B cell (primary cell): ENCODE measurements around the gene COL26A1. TPM values are rescaled to one million over a fixed set of nuclear protein-coding genes. Genes with fewer than 3 reads are reported as not detected.

Experiments used
- ATAC-seq: fragments of 200-7000 bp; cut with Tn5 transposase; one replicate; pipeline ENCODE4 v1.10.0; 2021; ENCODE audit warnings: low read depth, mild to moderate bottlenecking, moderate number of reproducible peaks, moderate library complexity
- CTCF ChIA-PET: fragments of 350-600 bp; sonication (Branson Sonifier 250); formaldehyde crosslinking; loops from one replicate; lab custom pipeline; 2021; ENCODE audit warnings: antibody characterized with exemption, inconsistent platforms; lab: Charles Lee
- POLR2A ChIA-PET: fragments of 350-600 bp; sonication (Branson Sonifier 250); formaldehyde crosslinking; loops from one replicate; lab custom pipeline; 2021; ENCODE audit warnings: antibody characterized with exemption; lab: Charles Lee
- DNase-seq: peaks from one replicate; pipeline ENCODE4 v3.0.0; 2013
- H2AFZ ChIP-seq: 2 replicates; pipeline ENCODE4 v1.6.1; 2012; ENCODE audit warnings: mild to moderate bottlenecking, low read depth, low read length; ENCODE audit not compliant: insufficient read depth, poor library complexity, severe bottlenecking
- H3K27ac ChIP-seq, 2 donors: 1 replicate in 1 of 2; 2 replicates in 1 of 2; pipeline ENCODE4 v1.5.1; 2012 to 2013; ENCODE audit warnings: low read length in 2 of 2, mild to moderate bottlenecking in 2 of 2, moderate library complexity in 1 of 2
- H3K27me3 ChIP-seq, 4 experiments: fragments of 200-600 bp in 1 of 4; sonication (generic) in 1 of 4; replicated peaks in 1 of 4; 1 replicate in 2 of 4; 2 replicates in 2 of 4; pipeline versions ENCODE4 v1.6.1 to v1.7.0; 2013 to 2016; ENCODE audit warnings: low read length in 3 of 4, mild to moderate bottlenecking in 2 of 4, mixed read lengths in 1 of 4, moderate library complexity in 1 of 4; ENCODE audit not compliant: insufficient read depth in 4 of 4, control insufficient read depth in 3 of 4; ENCODE audit errors: control extremely low read depth in 1 of 4
- H3K36me3 ChIP-seq, 2 experiments: replicated peaks in 1 of 2; 1 replicate in 1 of 2; 2 replicates in 1 of 2; pipeline versions ENCODE4 v1.6.1 to v1.7.1; 2013; ENCODE audit warnings: low read length in 1 of 2; ENCODE audit not compliant: insufficient read depth in 2 of 2, control insufficient read depth in 1 of 2; ENCODE audit errors: control extremely low read depth in 1 of 2, extremely low read depth in 1 of 2
- H3K4me1 ChIP-seq, 2 donors: fragments of 200-600 bp in 1 of 2; sonication (generic) in 1 of 2; 1 replicate in 1 of 2; 2 replicates in 1 of 2; pipeline versions ENCODE4 v1.5.1 to v1.6.1; 2013 to 2017; ENCODE audit warnings: low read length in 2 of 2; ENCODE audit not compliant: control insufficient read depth in 2 of 2, insufficient read depth in 2 of 2
- H3K4me2 ChIP-seq: replicated peaks from 2 replicates; pipeline ENCODE3; 2012; ENCODE audit warnings: mild to moderate bottlenecking, low read depth, low read length; ENCODE audit not compliant: poor library complexity, severe bottlenecking
- H3K4me3 ChIP-seq, 5 experiments: fragments of 200-600 bp in 1 of 5; sonication (generic) in 1 of 5; 1 replicate in 3 of 5; 2 replicates in 2 of 5; pipeline versions ENCODE4 v1.5.1 to v1.7.0; 2011 to 2016; ENCODE audit warnings: low read length in 4 of 5, mild to moderate bottlenecking in 4 of 5, low read depth in 2 of 5, control low read depth in 1 of 5, moderate library complexity in 1 of 5; ENCODE audit not compliant: insufficient read depth in 1 of 5; ENCODE audit errors: control extremely low read depth in 1 of 5, extremely low read depth in 1 of 5
- H3K79me2 ChIP-seq: fragments of 200-600 bp; sonication (generic); one replicate; pipeline ENCODE4 v1.6.0; 2016; ENCODE audit warnings: low read length; ENCODE audit not compliant: control insufficient read depth, insufficient read depth
- H3K9ac ChIP-seq: fragments of 200-600 bp; sonication (generic); 2 replicates; pipeline ENCODE4 v1.6.1; 2017; ENCODE audit warnings: mild to moderate bottlenecking, low read length, moderate library complexity
- H3K9me3 ChIP-seq, 3 donors: one replicate each; pipeline versions ENCODE4 v1.6.1 to v1.7.1; 2013; ENCODE audit warnings: low read length in 2 of 3; ENCODE audit not compliant: control insufficient read depth in 2 of 3, insufficient read depth in 1 of 3; ENCODE audit errors: control extremely low read depth in 1 of 3
- H4K20me1 ChIP-seq: 2 replicates; pipeline ENCODE4 v1.6.0; 2012; ENCODE audit warnings: mild to moderate bottlenecking, low read length; ENCODE audit not compliant: insufficient read depth, control insufficient read depth, poor library complexity, severe bottlenecking
- H3K27ac Mint-ChIP-seq: one replicate; pipeline ENCODE4 v1.8.0; 2021; ENCODE audit warnings: mixed read lengths
- H3K27me3 Mint-ChIP-seq: one replicate; pipeline ENCODE4 v1.8.0; 2021; ENCODE audit warnings: mixed read lengths
- H3K4me1 Mint-ChIP-seq: one replicate; pipeline ENCODE4 v1.8.0; 2021; ENCODE audit warnings: mixed read lengths
- H3K4me3 Mint-ChIP-seq: one replicate; pipeline ENCODE4 v1.8.0; 2021; ENCODE audit warnings: mixed read lengths
- H3K9me3 Mint-ChIP-seq: one replicate; pipeline ENCODE4 v1.8.0; 2022; ENCODE audit warnings: mixed read lengths; ENCODE audit not compliant: insufficient read depth
- CTCF ChIP-seq: fragments of 200-600 bp; IDR thresholded peaks from one replicate; pipeline ENCODE4 v1.8.0; 2022; ENCODE audit warnings: antibody characterized with exemption, mild to moderate bottlenecking
- EZH2 ChIP-seq: IDR thresholded peaks from 2 replicates; pipeline ENCODE4 v1.6.1; 2012; ENCODE audit warnings: borderline replicate concordance, low read depth, mild to moderate bottlenecking, moderate library complexity, low read length; ENCODE audit not compliant: insufficient read depth, poor library complexity, severe bottlenecking
- WGBS: methylation state at CpG from one replicate; pipeline ENCODE4 v1.1.5; 2013; ENCODE audit warnings: missing lambda C conversion rate; ENCODE audit not compliant: insufficient coverage; 5-methylcytosine and 5-hydroxymethylcytosine counted together
- intact Hi-C: fragments of 100-400 bp; cut with micrococcal nuclease; formaldehyde crosslinking; loops from one replicate; pipeline ENCODE4 v1.10.0; 2022
- polyA plus RNA-seq: library from polyadenylated mRNA; depleted of rRNA; stranded (reverse); fragments of >200 nt; gene quantifications from 2 replicates; pipeline ENCODE4 v1.2.3, GENCODE V29; 2012
- total RNA-seq, 2 donors: library from RNA; stranded (reverse); fragments of 120-200 nt in 1 of 2; gene quantifications; 1 replicate in 1 of 2; 2 replicates in 1 of 2; pipeline versions ENCODE4 v1.2.3 to v1.2.4, GENCODE V29; 2013 to 2022

COL26A1 gene
- total and polyA plus RNA-seq, 2 donors (not counting 1 experiment from before 2014, with no cell fraction given), result not detected

- H3K9ac ChIP-seq, result no peak overlapping the region
- H3K27ac ChIP-seq, result no peak overlapping the region
- Mint-ChIP-seq H3K9me3 (no peaks in the 10 kb centered on the region), H3K4me3 (no peak overlapping the region), H3K27me3 (peaks cover 11% of the 10 kb centered on the region), H3K27ac (no peak overlapping the region), H3K4me1 (peaks cover 6% of the 10 kb centered on the region)
- no peaks in the 10 kb centered on the region for H3K36me3 ChIP-seq
- H3K79me2 ChIP-seq, result no peaks in the 10 kb centered on the region
- H3K4me2 ChIP-seq, result no peak overlapping the region
- H4K20me1 ChIP-seq, result no peaks in the 10 kb centered on the region
- no peaks in the 10 kb centered on the region for H3K27me3 ChIP-seq
- H2AFZ ChIP-seq, result no peak overlapping the region
- TF ChIP-seq CTCF (no peak), EZH2 (no peak)
- H3K9me3 ChIP-seq, result no peaks in the 10 kb centered on the region
- DNase-seq (no peak), ATAC-seq (no peak)
- intact Hi-C loops, result no loop called here
- peaks cover 4 to 10% of the 10 kb centered on the region in 2 donors for H3K4me1 ChIP-seq
- H3K4me3 ChIP-seq, result no peak overlapping the region
- POLR2A ChIA-PET, result no interaction called here
- WGBS, result 96% methylated on average over 5 of the region's 6 CpGs
- CTCF ChIA-PET, result no interaction called here
These were observed 104.2 kb downstream of the COL26A1 start for GRCh38 chr7:101466871-101467270.

- POLR2A ChIA-PET, result no interaction called here
- CTCF ChIA-PET, result no interaction called here
These were observed 106.0 kb downstream of the COL26A1 start for GRCh38 chr7:101468546-101469275.

More at GRCh38 chr7:101468546-101469275, 106.0 kb downstream of the COL26A1 start:
- intact Hi-C loops, result no loop called here
- Histone ChIP-seq H3K9ac (no peak overlapping the region), H3K9me3 (no peaks in the 10 kb centered on the region), H3K27ac (no peak overlapping the region), H3K4me2 (no peak overlapping the region), H3K79me2 (no peaks in the 10 kb centered on the region), H3K4me3 (no peak overlapping the region), H2AFZ (peak overlapping the region; percentile 42), H3K27me3 (no peaks in the 10 kb centered on the region), H3K4me1 (peaks cover 4 to 10% of the 10 kb centered on the region in 2 donors), H4K20me1 (no peaks in the 10 kb centered on the region), H3K36me3 (no peaks in the 10 kb centered on the region)
- Mint-ChIP-seq H3K27me3 (peaks cover 11% of the 10 kb centered on the region), H3K4me1 (peaks cover 6% of the 10 kb centered on the region), H3K4me3 (no peak overlapping the region), H3K9me3 (no peaks in the 10 kb centered on the region), H3K27ac (no peak overlapping the region)
- ATAC-seq (no peak), DNase-seq (no peak)
- TF ChIP-seq EZH2 (no peak), CTCF (no peak)
- WGBS, result 50% methylated on average over 9 of the region's 14 CpGs
